MM.1S (cell line): ENCODE measurements around the gene BBC3.

Experiments used
- EZH2phosphoT487 ChIP-seq: fragments of 300-600 bp; sonication (generic); IDR thresholded peaks from 2 replicates; pipeline ENCODE4 v1.6.1; 2018; ENCODE audit warnings: antibody characterized with exemption, low read length
- TF ChIP-seq, protein P1 (sequence below): fragments of 300-600 bp; sonication (generic); IDR thresholded peaks from 2 replicates; pipeline ENCODE4 v1.5.1; 2016; ENCODE audit warnings: antibody characterized with exemption, low read length, mixed read lengths

DNA sequence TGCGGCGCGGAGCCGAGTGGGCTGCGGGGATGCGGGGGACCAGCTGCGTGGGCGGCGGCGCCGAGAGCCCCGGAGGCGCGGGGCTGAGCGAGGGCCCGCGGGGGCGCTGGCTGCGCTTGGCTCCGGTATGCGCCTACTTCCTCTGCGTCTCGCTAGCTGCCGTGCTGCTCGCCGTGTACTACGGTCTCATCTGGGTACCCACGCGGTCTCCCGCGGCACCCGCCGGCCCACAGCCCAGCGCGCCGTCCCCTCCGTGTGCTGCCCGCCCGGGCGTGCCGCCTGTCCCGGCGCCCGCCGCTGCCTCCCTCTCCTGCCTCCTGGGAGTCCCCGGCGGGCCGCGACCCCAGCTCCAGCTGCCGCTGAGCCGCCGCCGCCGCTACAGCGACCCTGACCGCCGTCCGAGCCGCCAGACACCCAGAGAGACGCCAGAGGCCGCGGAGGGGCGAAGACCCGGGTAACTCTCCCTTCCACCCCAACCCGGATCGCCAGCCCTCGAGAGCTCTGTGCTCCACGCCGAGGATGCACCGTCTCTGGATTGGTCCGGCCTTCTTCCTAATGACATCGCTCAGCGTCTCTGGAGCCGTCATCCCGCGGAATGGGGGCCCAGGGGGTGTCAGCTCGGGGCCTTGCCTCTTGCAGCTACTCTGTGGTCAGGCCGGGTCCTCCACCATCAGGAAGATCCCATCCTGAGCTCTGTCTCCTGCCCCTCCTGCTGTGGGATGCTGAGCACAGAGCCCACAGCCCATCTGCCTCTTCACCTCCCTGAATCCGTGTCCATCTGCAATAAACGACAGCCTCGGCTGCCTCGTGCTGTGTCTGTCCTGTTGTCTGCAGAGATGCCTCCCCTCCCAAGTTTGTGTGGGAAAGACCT, 44.1 kb upstream of the BBC3 start:
- TF ChIP-seq, protein P1, sequence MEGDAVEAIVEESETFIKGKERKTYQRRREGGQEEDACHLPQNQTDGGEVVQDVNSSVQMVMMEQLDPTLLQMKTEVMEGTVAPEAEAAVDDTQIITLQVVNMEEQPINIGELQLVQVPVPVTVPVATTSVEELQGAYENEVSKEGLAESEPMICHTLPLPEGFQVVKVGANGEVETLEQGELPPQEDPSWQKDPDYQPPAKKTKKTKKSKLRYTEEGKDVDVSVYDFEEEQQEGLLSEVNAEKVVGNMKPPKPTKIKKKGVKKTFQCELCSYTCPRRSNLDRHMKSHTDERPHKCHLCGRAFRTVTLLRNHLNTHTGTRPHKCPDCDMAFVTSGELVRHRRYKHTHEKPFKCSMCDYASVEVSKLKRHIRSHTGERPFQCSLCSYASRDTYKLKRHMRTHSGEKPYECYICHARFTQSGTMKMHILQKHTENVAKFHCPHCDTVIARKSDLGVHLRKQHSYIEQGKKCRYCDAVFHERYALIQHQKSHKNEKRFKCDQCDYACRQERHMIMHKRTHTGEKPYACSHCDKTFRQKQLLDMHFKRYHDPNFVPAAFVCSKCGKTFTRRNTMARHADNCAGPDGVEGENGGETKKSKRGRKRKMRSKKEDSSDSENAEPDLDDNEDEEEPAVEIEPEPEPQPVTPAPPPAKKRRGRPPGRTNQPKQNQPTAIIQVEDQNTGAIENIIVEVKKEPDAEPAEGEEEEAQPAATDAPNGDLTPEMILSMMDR, result no peak
- no peak for TF ChIP-seq EZH2phosphoT487
